ENCODE measurements around the gene BTN2A1.
"Not testable (repeated sequence)": the region's sequence is repeated elsewhere in the genome, so short reads cannot be mapped to it uniquely, and the experiment has no call there.

BTN2A1 gene

DNA sequence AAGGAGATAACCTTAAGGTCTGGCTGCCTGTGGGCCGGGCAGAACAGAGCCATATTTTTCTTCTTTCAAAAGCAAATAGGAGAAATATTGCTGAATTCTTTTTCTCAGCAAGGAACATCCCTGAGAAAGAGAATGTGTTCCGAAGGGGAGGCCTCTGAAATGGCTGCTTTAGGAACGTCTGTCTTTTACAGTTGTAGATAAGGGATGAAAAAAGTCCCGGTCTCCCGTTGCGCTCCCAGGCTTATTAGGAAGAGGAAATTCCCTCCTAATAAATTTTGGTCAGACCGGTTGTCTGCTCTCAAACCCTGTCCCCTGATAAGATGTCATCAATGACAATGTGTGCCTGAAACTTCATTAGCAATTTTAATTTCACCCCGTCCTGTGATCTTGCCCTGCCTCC, 24.1 kb upstream of the BTN2A1 start:
- DNase-seq, result not testable (repeated sequence)

DNA sequence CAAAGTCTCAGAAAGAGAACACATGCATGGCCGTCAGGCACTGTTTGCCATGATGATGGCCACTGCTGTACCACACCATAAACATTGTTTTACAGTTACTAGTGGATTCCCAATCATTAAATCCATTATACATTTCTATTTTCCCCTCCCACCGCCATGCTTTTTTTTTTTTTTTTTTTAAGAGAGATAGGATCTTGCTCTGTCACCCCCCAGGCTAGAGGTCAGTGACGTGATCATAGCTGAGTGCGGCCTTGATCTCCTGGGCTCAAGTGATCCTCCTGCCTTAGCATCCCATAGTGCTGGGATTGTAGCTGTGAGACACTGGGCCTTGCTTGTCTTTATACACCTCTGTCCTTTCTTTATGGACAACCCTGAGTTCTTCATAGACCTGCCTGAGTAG, 21.7 kb upstream of the BTN2A1 start:
- no peak for DNase-seq

DNA sequence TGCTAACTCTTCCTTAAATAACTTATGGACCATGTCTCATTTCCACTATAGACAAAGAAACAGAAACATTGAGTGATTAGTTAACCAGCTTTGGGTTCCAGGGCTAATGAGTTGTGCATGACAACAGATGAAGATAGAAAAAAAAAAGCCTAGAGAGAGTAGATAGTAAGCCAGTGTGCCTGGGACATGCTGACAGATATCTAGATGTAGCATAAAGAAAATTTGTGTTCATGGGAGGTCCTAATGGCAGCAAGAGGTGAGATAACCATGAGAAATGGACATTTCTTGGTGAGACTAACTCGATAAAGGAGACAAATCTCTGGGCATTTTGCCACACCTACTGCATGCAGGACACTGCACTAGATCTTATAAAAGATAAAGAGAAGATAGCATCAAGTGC, 20.2 kb upstream of the BTN2A1 start:
- no peak for DNase-seq

DNA sequence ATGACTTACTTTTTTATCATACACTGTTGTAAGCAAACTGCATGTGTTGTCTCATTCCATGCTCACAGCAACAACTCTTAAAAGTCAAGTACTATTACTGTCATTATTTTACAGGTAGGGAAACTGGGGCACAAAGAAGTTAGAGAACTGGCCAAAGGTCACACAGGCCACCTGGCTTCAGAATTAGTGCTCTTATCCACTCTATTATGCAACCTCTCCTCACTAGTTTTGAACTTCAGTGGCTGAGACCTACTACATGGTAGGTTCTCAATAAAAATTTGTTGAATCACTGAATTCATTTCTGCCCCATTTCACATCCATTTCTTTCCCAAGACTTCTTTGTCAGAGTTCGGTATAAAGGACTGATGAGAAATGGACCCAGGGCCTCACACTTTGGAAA, 19.8 kb upstream of the BTN2A1 start:
- no peak for DNase-seq

DNA sequence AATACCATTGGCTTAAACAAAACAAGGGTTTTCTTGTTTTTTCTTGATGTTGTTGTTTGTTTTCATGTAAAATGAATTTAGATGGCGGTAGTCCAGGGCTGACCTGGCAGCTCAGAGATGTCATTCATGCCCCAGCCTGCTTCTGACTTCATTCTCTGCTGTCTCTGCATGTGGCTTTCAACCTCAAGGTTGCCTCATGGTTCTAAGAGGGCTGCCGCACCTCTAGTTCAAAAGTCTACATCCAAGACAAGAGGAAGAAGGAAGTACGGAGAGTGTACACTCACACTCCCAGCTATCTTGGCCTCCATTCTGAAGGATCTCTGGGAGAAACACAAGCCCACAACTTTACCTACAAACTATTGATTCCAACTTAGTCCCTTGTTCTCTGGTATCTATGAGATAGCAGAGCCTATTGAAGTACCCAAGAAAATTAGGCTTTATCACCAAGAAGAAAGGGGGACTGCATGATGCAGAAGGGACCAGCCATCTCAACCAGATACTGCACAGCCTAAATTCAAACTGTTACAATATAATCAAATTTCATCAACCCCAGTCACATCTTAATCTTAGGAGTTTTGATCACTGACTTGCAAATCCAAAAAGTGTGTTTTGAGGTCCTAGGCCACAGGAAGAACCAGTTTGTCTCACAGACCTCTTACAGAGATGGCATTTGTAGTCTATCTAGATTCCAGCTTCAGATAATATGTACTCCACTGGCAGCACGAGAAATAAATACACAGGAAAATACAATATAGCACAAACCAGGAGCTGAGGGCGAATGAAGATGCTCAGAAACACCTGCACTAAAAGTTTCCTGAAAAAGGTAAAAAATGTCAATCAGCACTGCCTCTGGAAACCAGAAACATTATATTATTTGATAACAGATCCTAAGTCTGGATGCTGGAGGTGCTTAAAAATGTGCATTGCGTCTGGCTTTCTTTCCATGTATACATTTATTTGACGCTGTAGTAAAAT, 18.3 kb upstream of the BTN2A1 start:
- peak in 1 of 5 experiments; percentile 63 for DNase-seq

DNA sequence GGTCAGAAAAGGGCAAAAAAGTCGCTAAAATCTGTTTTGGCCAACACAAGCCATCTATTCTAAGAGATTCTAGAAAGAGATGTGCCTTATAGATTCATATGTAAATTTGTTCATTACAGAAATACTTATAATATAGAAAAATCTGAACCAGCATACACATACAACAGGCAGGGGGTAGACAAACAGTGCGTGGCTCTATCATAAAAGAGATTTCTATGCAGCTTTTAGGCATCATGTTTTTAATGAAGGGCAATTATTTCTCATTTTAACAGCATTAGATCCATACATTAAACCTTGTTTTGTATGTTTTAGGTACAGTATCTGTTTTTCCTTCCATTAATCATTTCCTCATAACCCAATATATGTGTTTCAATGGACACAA, 16.8 kb upstream of the BTN2A1 start:
- no peak for DNase-seq

DNA sequence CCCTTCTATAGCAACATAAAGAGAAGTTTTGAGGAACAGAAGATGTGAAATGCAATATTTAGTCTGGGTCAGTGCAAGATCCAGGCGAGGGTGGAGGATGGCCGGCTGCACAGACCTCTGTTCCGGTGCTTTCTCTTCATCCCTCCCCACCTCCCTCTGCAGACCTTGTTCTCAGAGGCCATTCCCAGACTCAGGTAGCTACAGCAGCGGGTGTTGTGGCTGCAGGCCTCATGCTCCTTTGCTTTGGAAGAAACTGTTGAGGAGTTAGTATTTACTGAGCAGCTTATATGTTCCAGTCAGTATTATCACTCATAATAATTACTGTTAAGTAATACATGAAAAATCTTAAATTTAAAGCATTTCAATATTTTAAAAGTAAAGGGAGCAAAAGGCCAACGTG, 15.8 kb upstream of the BTN2A1 start:
- DNase-seq, result peak in 1 of 5 experiments; percentile 22

DNA sequence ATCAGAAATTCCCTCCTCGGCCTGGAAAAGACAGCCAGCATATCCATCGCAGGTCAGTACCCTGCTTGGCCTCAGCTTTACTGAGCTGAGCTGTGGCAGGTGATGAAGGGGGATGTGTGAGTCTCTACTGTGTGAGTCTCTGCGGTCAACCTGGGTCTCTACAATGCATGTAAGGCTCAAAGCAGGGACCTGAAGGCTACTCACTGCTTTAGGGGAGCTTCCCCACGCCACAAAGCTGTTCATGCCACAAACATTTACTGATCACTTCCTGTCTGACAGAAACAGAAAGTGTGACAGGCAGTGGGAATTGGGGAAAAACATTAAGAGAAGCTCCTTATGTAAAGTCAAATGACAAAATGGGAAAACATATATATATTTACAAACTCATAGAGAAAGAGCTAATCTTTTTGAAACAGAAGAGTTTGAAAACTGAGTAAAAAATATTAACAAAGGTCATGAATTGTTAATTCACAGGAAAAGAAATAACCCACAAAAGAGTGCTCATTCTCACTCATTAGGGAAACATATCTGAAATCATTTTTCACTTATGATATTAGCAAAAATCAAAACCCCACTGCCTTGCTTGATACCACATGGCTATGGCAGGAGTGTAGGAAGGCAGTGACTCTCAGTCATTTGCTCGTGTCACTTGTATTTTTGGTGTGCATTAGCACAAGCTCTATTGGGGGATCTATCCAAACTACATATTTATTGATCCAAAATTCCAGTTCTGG, 11.7 kb upstream of the BTN2A1 start:
- DNase-seq, result peak in 3 of 5 experiments; percentile 7 to 78 (median 23)

DNA sequence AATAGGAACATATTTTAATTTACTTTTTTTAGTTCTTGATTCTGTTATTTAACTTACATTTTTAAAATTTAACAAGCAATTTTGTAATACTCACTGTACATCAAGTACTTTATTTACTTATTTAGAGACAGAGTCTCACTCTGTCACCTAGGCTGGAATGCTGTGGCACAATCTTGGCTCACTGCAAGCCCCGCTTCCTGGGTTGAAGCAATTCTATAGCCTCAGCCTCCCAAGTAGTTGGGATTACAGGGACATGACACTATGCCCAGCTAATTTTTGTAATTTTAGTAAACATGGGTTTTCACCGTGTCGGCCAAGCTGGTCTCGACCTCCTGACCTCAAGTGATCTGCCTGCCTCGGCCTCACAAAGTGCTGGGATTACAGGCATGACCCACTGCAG, 10.5 kb upstream of the BTN2A1 start:
- no peak for DNase-seq

DNA sequence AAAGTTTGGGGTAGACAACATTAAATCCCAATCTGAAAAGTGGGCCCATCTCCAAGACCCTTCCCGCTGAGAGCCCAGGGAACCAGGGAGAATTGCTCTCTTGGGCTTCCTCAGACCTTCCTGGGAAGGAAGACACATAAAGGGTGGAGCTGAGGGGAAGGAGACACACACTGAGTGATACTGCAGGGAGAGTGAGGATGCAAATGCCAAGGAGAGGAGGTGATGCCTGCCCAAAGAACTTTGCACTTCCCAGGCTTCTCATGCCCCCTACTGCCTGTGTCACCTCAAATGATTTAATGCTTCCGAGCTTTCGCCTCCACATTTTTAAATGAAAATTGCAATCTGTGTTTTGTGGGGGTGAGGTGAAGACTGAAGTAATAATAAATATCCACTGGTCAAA, 7.5 kb upstream of the BTN2A1 start:
- no peak for DNase-seq

DNA sequence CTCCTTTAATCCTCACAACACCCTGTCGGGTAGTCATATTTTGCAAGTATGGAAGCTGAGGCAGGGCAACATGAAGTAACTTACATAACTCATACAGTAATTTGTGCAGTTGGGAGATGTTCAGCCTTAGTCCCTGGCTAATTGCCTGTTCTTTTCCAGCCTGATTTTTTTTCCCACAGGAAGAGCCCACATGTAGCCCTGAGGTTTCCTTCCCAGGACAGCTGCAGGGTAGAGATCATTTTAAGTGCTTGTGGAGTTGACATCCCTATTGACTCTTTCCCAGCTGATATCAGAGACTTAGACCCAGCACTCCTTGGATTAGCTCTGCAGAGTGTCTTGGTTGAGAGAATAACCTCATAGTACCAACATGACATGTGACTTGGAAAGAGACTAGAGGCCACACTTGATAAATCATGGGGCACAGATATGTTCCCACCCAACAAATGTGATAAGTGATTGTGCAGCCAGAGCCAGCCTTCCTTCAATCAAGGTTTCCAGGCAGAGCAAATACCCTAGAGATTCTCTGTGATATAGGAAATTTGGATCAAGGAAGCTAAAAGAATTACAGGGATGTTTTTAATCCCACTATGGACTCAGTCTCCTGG, 5.0 kb upstream of the BTN2A1 start:
- no peak for DNase-seq

DNA sequence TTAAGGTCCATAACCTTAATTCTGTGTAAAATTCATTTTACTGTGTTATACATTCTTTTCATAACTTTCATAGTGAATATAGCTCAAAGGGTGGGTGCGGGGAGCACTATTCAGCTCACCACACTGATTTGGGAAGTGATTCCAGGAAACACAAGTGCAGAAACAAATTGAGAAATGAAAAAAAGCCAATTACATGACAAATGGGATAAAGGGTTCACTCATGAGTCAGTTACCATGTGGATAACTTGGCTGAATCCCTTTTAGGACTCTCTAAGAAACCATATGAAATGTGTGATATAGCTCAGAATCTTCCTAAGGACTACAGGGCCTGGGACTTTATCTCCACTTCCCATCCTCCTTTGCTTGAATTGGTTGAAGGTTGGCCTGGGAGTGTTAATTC, 3.1 kb upstream of the BTN2A1 start:
- no peak for DNase-seq

DNA sequence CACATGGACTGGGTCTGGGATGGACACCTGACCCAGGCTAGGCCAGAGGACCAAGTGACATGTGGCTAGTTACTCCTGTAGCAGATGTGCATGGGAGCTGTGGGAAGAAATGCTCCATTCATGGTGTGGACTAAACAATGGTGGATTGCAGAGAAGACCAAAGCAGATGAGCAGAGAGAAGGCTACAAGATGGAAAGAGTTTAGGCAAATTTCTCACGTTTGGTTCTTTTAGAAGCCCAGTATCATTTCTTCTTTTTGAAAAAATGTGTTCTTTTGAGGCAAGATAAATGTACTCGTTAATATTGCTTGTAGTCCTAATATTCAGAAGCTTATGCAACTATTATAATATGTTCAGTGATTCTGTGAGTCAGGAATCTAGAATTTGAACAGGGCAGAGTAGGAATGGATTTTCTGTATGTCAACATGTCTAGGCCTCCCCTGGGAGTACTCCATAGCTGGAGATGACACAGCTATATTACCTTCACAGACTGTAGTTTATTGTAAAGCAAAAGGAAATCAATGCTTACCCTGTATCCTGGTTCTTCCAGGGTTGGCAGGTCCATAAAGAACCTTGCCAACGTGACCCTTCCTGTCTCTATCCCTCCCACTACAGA, 2.3 kb upstream of the BTN2A1 start:
- no peak for DNase-seq

DNA sequence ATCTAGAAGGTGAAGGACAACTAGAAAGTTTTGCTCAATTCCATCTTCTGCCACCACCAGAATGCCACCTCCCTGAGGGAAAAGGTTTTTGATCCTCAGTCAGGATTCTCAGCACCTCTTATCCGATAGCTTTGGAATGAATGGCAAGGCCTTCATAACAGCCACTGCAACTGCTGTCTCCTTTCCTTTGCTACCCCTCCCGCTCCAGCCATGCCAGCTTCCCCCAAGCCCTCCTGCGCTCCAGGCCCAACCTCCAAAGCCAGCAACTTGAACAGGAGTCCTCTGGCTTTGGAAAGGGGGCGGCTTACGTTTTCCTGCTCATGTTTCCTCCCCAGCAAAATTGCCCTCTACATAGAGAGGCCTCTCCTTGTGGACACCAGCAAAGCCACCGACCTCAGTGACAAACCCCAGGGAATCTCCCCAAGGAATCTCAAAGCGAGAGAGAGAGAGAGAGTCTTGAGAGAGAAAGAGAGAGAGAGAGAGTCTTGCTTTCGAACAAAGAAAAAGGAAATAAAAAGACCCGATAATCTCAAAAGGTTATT, 420 bp upstream of the BTN2A1 start:
- no peak for DNase-seq

DNA sequence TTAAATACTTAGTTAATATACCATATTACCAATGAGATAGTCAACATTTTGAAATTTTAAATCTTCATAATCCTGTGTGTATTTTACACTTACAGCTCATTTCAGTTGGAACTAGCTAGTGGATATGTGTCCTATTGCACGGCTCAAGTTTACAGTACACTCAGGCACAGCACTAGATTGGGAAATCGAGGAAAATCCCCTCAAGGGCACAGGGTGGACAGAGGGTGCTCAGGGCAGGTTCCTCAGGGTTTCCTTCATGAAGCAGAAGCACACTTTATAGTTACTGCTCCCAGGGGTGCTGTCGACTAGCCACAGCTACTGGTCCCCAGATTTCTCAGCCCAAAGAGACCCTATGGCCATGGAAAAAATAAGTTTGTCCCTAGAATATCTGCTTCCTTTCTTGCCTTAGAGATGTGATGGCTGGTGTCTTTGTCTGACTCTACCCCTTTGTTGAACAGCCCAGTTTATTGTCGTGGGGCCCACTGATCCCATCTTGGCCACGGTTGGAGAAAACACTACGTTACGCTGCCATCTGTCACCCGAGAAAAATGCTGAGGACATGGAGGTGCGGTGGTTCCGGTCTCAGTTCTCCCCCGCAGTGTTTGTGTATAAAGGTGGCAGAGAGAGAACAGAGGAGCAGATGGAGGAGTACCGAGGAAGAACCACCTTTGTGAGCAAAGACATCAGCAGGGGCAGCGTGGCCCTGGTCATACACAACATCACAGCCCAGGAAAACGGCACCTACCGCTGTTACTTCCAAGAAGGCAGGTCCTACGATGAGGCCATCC, 1.5 kb downstream of the BTN2A1 start:
- no peak for DNase-seq

DNA sequence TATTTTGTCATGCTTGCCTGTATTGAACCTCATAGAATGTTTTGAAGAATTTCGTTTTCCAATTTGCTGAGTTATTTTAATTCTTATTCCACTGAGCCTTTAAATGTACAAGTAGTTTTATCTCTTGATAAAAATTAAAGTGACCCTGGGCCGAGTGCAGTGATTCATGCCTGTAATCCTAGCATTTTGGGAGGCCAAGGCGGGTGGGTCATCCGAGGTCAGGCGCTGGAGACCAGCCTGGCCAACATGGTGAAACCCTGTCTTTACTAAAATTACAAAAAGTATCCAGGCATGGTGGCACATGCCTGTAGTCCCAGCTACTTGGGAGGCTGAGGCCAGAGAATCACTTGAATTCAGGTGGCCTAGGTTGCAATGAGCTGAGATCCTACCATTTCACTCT, 3.6 kb downstream of the BTN2A1 start:
- not testable (repeated sequence) for DNase-seq

DNA sequence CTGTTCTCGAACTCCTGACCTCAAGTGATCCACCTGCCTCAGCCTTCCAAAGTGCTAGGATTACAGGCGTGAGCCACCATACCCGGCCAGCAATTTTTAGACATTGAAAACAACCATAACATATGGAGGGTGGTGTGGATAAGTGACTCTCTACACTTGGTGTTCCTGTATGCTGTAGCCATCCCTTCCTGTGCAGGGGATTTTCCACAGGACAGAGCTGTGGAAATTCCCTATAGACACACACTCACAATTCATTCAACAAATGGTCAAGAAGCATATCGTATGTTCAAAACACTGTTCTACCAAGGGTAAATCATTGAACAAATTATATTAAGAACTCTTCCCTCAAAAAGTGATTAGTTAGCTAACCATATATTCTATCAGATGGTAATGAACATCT, 6.3 kb downstream of the BTN2A1 start:
- DNase-seq, result no peak

DNA sequence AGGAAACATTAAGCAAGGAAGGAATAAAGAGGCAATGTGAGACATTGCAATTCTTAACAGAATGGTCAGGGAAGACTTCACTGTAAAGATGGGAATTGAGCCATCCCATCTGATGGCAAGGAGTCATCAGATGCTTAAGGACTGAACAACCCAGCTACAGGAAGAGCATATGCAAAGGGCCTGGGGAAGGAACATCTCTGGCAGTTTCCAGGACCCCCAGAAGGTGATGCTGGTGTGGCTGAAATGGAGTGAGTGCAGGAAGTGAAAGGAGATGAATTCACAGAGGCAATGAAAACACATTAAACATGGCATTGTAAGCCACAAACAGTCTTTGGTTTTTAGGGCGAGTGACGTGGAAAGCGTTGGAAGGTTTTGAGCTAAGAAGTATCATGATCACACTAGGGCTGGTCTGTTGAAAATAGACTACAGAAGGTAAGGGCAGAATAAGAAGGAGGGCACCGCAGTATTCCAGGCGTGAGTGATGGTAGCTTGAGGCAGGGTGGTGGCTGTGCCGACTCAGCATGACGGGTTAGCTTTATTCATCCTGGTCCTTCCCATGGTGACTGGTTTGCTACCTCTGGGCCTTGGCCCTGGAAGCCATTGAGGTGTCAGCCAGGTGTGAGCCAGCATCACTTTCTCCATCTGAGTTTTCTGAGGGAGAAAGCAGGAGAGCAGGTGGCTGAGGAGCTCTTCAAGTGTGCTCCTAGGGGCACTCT, 6.8 kb downstream of the BTN2A1 start:
- no peak for DNase-seq

DNA sequence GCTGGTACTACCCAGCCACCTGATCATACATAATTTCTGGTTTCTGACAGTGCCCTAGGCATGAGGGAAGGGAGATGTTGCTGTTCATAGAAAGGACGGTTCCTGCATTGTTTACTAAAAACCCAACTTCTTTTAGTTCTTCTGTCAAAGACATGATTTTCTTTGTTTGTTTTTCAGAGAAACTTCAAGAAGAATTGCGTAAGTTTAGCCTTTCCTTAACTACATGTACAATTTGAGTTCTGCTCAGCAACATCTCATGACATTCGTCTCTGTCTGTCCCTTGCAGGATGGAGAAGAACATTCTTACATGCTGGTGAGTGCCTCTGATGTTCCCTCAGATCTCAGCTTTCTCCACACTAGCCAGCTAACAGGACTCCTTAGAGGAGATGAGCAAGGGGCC, 8.0 kb downstream of the BTN2A1 start:
- DNase-seq, result no peak

DNA sequence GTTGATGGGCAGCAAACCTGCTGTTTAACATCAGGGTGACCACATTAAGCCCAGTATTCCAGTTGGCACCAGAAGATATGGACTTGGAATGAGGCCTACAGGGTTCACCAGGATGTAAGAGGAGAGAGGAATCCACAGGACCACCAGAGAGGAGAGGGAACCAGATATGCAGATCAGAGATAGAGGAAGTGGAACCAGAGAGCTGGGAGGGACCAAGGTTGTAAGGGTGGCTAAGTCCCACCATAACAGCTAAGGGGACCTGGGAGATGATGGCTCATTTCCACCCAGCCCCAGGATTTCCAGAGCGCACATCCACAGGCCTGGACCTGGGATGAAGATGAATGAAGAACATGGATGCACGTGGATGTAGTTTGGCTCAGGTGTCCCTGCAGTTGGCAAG, 11.1 kb downstream of the BTN2A1 start:
- no peak for DNase-seq

DNA sequence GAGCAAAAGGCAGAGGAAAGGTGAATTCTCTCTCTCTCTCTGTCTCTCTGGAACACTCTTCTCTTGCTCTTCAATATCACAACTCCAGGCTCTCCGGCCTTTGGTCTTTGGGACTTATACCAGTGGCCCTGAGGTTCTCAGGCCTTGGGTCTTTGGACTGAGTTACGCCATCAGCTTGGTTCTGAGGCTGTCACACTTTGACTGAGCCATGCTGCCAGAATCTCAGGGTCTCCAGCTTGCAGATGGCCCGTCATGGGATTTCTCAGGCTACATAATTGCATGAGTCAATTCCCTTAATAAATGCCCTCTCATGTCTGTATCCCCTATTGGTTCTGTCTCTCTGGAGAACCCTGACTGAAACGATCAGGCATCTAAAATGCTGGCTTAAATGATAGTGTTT, 12.9 kb downstream of the BTN2A1 start:
- DNase-seq, result no peak
